NCI-H345 treated with DMSO at 0.1 percent for 48 hours (cell line): Measurements from ENCODE around the gene EPHA1.

ENCODE experiments used
- DNase-seq: peaks from one replicate; lab custom pipeline; 2025; ENCODE audit not compliant: unreplicated experiment; lab: John Stamatoyannopoulos, UW

Gene EPHA1

DNA sequence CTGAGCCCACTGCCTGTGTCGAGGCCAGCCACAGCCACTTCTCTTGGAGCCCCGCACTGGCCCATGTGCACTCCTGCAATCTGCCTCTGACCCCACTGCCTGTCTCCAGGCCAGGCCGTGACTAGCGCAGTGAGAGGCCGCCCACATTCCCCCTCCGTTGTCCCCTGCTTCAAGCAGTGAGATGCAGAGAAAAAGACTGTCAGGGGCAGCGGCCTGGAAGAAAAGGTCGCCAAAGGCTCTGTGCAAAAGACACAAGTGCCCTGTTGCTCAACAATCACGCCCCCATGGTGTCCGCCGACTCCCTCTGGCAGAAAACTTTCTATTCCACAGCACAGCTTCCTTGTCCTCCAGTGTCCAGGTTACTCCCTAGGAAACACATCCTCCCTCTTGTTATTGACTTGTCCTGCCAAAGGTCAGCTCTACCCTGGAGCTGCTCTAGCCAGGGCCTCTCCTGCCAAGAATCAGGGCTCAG is 56.1 kb downstream of the EPHA1 start:
- DNase-seq = no peak

DNA sequence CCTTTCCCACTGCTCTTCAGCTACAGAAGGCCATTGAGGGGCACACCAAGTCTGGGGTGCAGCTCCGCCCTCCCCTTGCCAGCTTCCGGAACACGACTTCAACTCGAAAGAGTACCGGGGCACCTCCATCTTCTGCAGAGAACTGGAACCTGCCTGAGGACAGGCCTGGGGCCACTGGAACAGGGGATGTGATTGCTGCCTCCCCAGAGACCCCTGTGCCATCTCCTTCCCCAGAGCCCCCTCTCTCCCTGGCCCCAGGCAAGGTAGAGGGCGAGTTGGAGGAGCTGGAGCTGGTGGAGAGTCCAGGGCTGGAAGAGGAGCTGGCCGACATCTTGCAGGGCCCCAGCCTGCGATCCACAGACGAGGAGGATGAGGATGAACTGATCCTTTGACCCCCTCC is 57.1 kb downstream of the EPHA1 start:
- DNase-seq = no peak

GRCh38 chr7:143351060-143351459 is 57.6 kb downstream of the EPHA1 start:
- DNase-seq = no peak

GRCh38 chr7:143347950-143348349 is 60.7 kb downstream of the EPHA1 start:
- DNase-seq = no peak

- no peak for DNase-seq
These were observed 62.6 kb downstream of the EPHA1 start for GRCh38 chr7:143346018-143346417.

GRCh38 chr7:143345428-143345900 is 63.2 kb downstream of the EPHA1 start:
- DNase-seq = no peak

DNA sequence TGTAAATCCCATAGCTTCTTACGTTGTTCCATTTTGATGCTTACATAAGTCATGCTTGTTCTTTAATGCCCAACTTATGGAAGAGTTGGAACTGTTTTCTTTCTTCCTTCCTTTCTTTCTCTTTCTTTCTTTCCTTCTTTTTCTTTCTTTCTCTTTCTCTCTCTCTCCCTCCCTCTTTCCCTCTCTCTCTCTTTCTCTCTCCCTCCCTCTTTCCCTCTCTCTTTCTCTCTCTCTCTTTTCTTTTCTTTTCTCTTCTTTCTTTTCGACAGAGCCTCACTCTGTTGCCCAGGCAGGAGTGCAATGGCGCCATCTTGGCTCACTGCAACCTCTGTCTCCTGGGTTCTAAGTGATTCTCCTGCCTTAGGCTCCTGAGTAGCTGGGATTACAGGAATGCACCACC is 65.1 kb downstream of the EPHA1 start:
- no peak for DNase-seq

DNA sequence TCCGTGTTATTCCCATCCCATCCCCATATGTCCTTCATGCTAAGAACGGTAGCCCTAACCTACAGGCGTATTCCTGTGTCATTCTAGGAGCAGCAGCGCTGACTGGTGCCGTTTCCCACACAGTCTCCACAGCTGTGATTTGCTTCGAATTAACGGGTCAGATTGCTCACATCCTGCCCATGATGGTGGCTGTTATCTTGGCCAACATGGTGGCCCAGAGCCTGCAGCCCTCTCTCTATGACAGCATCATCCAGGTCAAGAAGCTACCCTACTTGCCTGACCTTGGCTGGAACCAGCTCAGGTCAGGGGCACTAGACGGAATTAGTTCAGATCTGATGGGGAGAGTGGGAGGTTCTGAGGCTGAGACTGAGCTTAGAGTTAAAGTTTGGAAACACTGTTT is 66.8 kb downstream of the EPHA1 start:
- no peak for DNase-seq
